Right lobe of liver (tissue), 4 donors: ENCODE measurements around the gene GPR35.

Experiments
- POLR2A ChIP-seq: fragments of 450-650 bp; IDR thresholded peaks from one replicate; pipeline ENCODE4 v1.6.1; 2017; ENCODE audit warnings: antibody characterized with exemption, mild to moderate bottlenecking
- TF ChIP-seq, protein P1 (sequence below), 4 donors: fragments of 200-600 bp in 3 of 4; fragments of 450-650 bp in 1 of 4; IDR thresholded peaks; one replicate each; pipeline versions ENCODE4 v1.5.1 to v1.8.0; 2016 to 2022; ENCODE audit warnings: antibody characterized with exemption in 4 of 4, mild to moderate bottlenecking in 2 of 4
- donor health status: DM: no; HTN: no; CAD: no.
- donor health status: DM: no; HTN: no; CAD: no.
- donor health status: DM: no; HTN: yes; CAD: no.

DNA sequence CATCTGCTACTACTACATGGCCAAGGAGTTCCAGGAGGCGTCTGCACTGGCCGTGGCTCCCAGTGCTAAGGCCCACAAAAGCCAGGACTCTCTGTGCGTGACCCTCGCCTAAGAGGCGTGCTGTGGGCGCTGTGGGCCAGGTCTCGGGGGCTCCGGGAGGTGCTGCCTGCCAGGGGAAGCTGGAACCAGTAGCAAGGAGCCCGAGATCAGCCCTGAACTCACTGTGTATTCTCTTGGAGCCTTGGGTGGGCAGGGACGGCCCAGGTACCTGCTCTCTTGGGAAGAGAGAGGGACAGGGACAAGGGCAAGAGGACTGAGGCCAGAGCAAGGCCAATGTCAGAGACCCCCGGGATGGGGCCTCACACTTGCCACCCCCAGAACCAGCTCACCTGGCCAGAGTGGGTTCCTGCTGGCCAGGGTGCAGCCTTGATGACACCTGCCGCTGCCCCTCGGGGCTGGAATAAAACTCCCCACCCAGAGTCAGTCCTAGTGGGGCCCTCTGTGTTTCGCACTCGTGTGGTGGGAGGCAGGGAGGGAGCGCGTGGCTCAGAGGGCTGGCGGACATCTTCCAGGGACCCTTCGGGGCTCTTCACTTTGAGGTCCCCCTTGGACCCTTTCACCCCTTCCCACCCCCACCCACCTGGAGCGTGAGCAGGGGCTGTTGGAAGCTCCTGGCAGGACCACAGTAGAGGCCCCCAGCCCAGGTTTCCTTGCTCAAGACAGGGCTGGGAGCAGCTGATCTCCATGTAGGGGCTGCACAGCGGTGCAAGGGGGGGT is 5.7 kb downstream of the GPR35 start:
- TF ChIP-seq, protein P1, sequence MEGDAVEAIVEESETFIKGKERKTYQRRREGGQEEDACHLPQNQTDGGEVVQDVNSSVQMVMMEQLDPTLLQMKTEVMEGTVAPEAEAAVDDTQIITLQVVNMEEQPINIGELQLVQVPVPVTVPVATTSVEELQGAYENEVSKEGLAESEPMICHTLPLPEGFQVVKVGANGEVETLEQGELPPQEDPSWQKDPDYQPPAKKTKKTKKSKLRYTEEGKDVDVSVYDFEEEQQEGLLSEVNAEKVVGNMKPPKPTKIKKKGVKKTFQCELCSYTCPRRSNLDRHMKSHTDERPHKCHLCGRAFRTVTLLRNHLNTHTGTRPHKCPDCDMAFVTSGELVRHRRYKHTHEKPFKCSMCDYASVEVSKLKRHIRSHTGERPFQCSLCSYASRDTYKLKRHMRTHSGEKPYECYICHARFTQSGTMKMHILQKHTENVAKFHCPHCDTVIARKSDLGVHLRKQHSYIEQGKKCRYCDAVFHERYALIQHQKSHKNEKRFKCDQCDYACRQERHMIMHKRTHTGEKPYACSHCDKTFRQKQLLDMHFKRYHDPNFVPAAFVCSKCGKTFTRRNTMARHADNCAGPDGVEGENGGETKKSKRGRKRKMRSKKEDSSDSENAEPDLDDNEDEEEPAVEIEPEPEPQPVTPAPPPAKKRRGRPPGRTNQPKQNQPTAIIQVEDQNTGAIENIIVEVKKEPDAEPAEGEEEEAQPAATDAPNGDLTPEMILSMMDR (IDR thresholded peaks at IDR 0.05): no peak
- TF ChIP-seq POLR2A: no peak
